IMR-90 (cell line): ENCODE results near the gene CCDC141. TPM values are rescaled to one million over a fixed set of nuclear protein-coding genes. Genes with fewer than 3 reads are reported as not detected.
"Not testable (repeated sequence)": the region's sequence is repeated elsewhere in the genome, so short reads cannot be mapped to it uniquely, and the experiment has no call there.

Experiments
- ATAC-seq: fragments of 200-7000 bp; cut with Tn5 transposase; 2 replicates; pipeline ENCODE4 v1.9.1; 2020; ENCODE audit warnings: low read depth, mild to moderate bottlenecking, moderate library complexity
- BruUV-seq: library from RNA; stranded (reverse); fragments of 400-500 nt; replicated peaks from 2 replicates; lab custom pipeline; 2021; lab: Mats Ljungman, UMichigan
- CTCF ChIA-PET: fragments of 300-600 bp; formaldehyde crosslinking; extraction: SDS; loops from one replicate; lab custom pipeline; 2021; ENCODE audit warnings: antibody characterized with exemption; lab: Yijun Ruan, JAX
- POLR2A ChIA-PET: fragments of 300-600 bp; sonication (Branson Sonifier 250); formaldehyde crosslinking; loops from one replicate; lab custom pipeline; 2022; ENCODE audit warnings: antibody characterized with exemption; ENCODE audit not compliant: unreplicated experiment; lab: Charles Lee
- DNase-seq: peaks from one replicate; pipeline ENCODE4 v3.0.0; 2013
- H2AFZ ChIP-seq: replicated peaks from 2 replicates; pipeline ENCODE3; 2013; ENCODE audit warnings: low read length, mild to moderate bottlenecking; ENCODE audit not compliant: poor library complexity
- H2AK5ac ChIP-seq: 2 replicates; pipeline ENCODE4 v1.6.1; 2013; ENCODE audit warnings: low read depth, low read length, inconsistent platforms
- H2AK9ac ChIP-seq: replicated peaks from 2 replicates; pipeline ENCODE3; 2013; ENCODE audit warnings: mild to moderate bottlenecking, low read depth, low read length, moderate library complexity; ENCODE audit not compliant: poor library complexity
- H2BK120ac ChIP-seq: 2 replicates; pipeline ENCODE4 v1.6.1; 2013; ENCODE audit warnings: low read depth, low read length, inconsistent platforms
- H2BK15ac ChIP-seq: 3 replicates; pipeline ENCODE4 v1.6.1; 2013; ENCODE audit warnings: low read depth, low read length, inconsistent platforms
- H2BK20ac ChIP-seq: 2 replicates; pipeline ENCODE4 v1.6.1; 2013; ENCODE audit warnings: low read depth, mild to moderate bottlenecking, inconsistent platforms, low read length, moderate library complexity
- H2BK5ac ChIP-seq: 2 replicates; pipeline ENCODE4 v1.6.1; 2013; ENCODE audit warnings: mild to moderate bottlenecking, low read depth, low read length, inconsistent platforms; ENCODE audit not compliant: poor library complexity, severe bottlenecking
- H3K14ac ChIP-seq: replicated peaks from 2 replicates; pipeline ENCODE4 v1.6.1; 2013; ENCODE audit warnings: low read depth, low read length, inconsistent platforms
- H3K18ac ChIP-seq: 2 replicates; pipeline ENCODE4 v1.6.1; 2013; ENCODE audit warnings: low read depth, low read length, control low read depth
- H3K23ac ChIP-seq: 2 replicates; pipeline ENCODE4 v1.6.1; 2013; ENCODE audit warnings: low read depth, low read length, inconsistent platforms
- H3K27ac ChIP-seq: 2 replicates; pipeline ENCODE4 v1.5.1; 2013; ENCODE audit warnings: mild to moderate bottlenecking, control low read depth, low read length; ENCODE audit not compliant: insufficient read depth
- H3K27me3 ChIP-seq: 2 replicates; pipeline ENCODE4 v1.6.1; 2013; ENCODE audit warnings: low read length; ENCODE audit not compliant: control insufficient read depth, insufficient read depth
- H3K36me3 ChIP-seq: 2 replicates; pipeline ENCODE4 v1.6.1; 2013; ENCODE audit warnings: low read length, mixed read lengths; ENCODE audit not compliant: control insufficient read depth, insufficient read depth
- H3K4ac ChIP-seq: 2 replicates; pipeline ENCODE4 v1.6.1; 2013; ENCODE audit warnings: low read depth, low read length, inconsistent platforms
- H3K4me1 ChIP-seq: 2 replicates; pipeline ENCODE4 v1.6.1; 2013; ENCODE audit warnings: low read length, mixed read lengths; ENCODE audit not compliant: control insufficient read depth, insufficient read depth
- H3K4me2 ChIP-seq: 2 replicates; pipeline ENCODE4 v1.6.1; 2013; ENCODE audit warnings: low read depth, mild to moderate bottlenecking, control low read depth, low read length, moderate library complexity
- H3K4me3 ChIP-seq: 2 replicates; pipeline ENCODE4 v1.5.1; 2013; ENCODE audit warnings: low read depth, mild to moderate bottlenecking, control low read depth, low read length, moderate library complexity; ENCODE audit not compliant: insufficient read depth
- H3K56ac ChIP-seq: 2 replicates; pipeline ENCODE4 v1.6.1; 2013; ENCODE audit warnings: low read length, inconsistent platforms; ENCODE audit not compliant: insufficient read depth; ENCODE audit errors: extremely low read depth
- H3K79me1 ChIP-seq, 2 experiments: 2 replicates each; pipeline ENCODE4 v1.6.1; 2013; ENCODE audit warnings: low read length in 2 of 2, inconsistent platforms in 1 of 2, low read depth in 1 of 2
- H3K9ac ChIP-seq: 2 replicates; pipeline ENCODE4 v1.6.1; 2013; ENCODE audit warnings: low read depth, low read length, control low read depth
- H3K9me1 ChIP-seq: 2 replicates; pipeline ENCODE4 v1.6.1; 2013; ENCODE audit warnings: low read length, inconsistent platforms; ENCODE audit not compliant: insufficient read depth
- H3K9me3 ChIP-seq: 2 replicates; pipeline ENCODE4 v1.6.1; 2013; ENCODE audit warnings: low read length; ENCODE audit not compliant: control insufficient read depth, insufficient read depth
- H4K20me1 ChIP-seq: 2 replicates; pipeline ENCODE4 v1.6.1; 2013; ENCODE audit warnings: low read length, inconsistent platforms; ENCODE audit not compliant: insufficient read depth
- H4K5ac ChIP-seq: 2 replicates; pipeline ENCODE4 v1.6.1; 2013; ENCODE audit warnings: mild to moderate bottlenecking, low read depth, low read length, control low read depth
- H4K8ac ChIP-seq, 2 experiments: 2 replicates each; pipeline ENCODE4 v1.6.1; 2013; ENCODE audit warnings: low read depth in 2 of 2, low read length in 2 of 2, control low read depth in 1 of 2, inconsistent platforms in 1 of 2
- H4K91ac ChIP-seq: 2 replicates; pipeline ENCODE4 v1.6.1; 2013; ENCODE audit warnings: low read depth, low read length, inconsistent platforms; ENCODE audit not compliant: insufficient read depth
- WGBS, 2 experiments: methylation state at CpG; one replicate each; pipeline versions ENCODE4 v1.1.5 to v1.1.7; 2013; ENCODE audit warnings: missing lambda C conversion rate in 2 of 2; ENCODE audit not compliant: insufficient read length in 1 of 2; ENCODE audit errors: extremely low coverage in 2 of 2; 5-methylcytosine and 5-hydroxymethylcytosine counted together
- dilution Hi-C: fragments of 300-500 bp; cut with HindIII; formaldehyde crosslinking; loops from one replicate; pipeline ENCODE4 v1.14.3; 2018; ENCODE audit warnings: low sequenced_read_pairs; ENCODE audit not compliant: unreplicated experiment
- in situ Hi-C: fragments of 300-500 bp; cut with MboI; formaldehyde crosslinking; loops from 3 replicates; pipeline ENCODE4 v1.14.3; 2019; ENCODE audit warnings: low sequenced_read_pairs, inconsistent platforms, mixed read lengths
- intact Hi-C: fragments of 100-400 bp; cut with micrococcal nuclease; formaldehyde crosslinking; loops from 2 replicates; pipeline ENCODE4 v1.10.0; 2022
- polyA plus RNA-seq, 3 experiments: library from polyadenylated mRNA; depleted of rRNA; stranded (reverse); fragments of >200 nt; gene quantifications; 2 replicates each; pipeline ENCODE4 v1.2.3, GENCODE V29; 2012; ENCODE audit warnings: low replicate concordance in 1 of 3
- total RNA-seq: library from RNA; depleted of rRNA; stranded (reverse); fragments of >200 nt; gene quantifications from 2 replicates; pipeline ENCODE4 v1.2.3, GENCODE V29; 2012

The CCDC141 gene
- total and polyA plus RNA-seq, 2 of the 4 experiments (the other 2 are of a cell fraction), result not detected

DNA sequence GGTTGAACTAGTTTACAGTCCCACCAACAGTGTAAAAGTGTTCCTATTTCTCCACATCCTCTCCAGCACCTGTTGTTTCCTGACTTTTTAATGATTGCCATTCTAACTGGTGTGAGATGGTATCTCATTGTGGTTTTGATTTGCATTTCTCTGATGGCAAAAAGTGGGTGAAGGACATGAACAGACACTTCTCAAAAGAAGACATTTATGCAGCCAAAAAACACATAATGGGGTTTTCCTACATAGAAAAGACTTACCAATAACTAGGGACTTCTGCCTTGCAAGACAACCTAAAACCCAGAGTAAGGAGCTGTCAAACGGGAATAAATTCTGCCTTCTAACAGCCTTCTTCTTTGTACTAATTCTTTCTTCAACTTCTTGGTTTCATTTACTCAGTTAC lies 4.3 kb downstream of the CCDC141 start:
- CTCF ChIA-PET, BruUV-seq, H3K14ac ChIP-seq, in situ Hi-C loops, H3K4ac ChIP-seq, ATAC-seq, H3K27ac ChIP-seq, H2BK5ac ChIP-seq, POLR2A ChIA-PET, H3K9me3 ChIP-seq, intact Hi-C loops, H3K4me1 ChIP-seq, H2BK20ac ChIP-seq, H2AFZ ChIP-seq, DNase-seq, H2AK9ac ChIP-seq, H3K23ac ChIP-seq, H4K20me1 ChIP-seq, H3K18ac ChIP-seq, H2BK15ac ChIP-seq, dilution Hi-C loops, H4K8ac ChIP-seq, H3K9me1 ChIP-seq, H3K9ac ChIP-seq, H2AK5ac ChIP-seq, H4K5ac ChIP-seq, H3K79me1 ChIP-seq, H3K4me3 ChIP-seq, H3K36me3 ChIP-seq, H4K91ac ChIP-seq, H3K56ac ChIP-seq, H2BK120ac ChIP-seq, H3K4me2 ChIP-seq, H3K27me3 ChIP-seq: not testable (repeated sequence)
- WGBS, 2 experiments, result 0% methylated on average over 1 of the region's 1 CpG; no CpG with 5 or more reads in 1 of the 2 experiments
